HG02798 (cell line): Measurements from ENCODE around the gene F10.

ENCODE experiments used
- ATAC-seq: cut with Tn5 transposase; IDR thresholded peaks from one replicate; pipeline ENCODE4 v1.9.1; 2021; ENCODE audit warnings: mild to moderate bottlenecking; ENCODE audit not compliant: unreplicated experiment, poor library complexity

The F10 gene

DNA sequence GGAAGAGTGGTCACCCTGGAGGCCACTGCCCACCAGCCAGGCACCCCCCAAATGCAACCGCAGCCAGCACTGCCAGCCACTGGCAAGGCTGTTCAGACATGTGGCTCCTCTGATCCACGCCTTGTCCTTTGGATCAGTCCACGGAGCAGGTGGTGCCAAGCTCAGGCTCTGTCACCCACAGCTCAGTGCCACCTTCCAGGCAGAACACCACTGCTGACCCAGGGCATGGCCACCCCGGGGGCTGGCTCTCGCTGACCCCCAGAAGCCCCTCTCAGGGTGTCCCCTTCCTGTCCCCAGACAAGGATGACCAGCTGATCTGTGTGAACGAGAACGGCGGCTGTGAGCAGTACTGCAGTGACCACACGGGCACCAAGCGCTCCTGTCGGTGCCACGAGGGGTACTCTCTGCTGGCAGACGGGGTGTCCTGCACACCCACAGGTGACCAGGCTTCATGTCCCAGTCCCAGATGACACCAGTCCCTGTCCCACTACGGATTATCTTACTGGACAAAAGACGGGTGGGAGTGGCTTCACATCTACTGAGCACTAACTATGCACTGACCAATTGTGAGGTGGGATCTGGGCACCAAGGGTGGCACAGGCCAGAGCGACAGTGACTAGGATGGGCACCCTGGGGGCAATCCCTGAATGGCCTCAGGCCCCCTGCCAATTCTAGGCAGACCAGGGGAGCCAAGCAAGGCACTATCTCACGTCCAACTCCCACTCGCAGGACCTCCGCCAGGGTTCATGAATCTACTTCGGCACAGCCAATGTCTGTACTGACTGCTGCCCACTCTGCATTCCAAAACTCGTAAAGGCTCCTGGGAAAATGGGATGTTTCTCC is 7.0 kb upstream of the F10 start:
- ATAC-seq = no peak

GRCh38 chr13:113116206-113116800 is 6.3 kb upstream of the F10 start:
- no peak for ATAC-seq

- ATAC-seq = no peak
Observed at GRCh38 chr13:113116871-113117271, 5.7 kb upstream of the F10 start.

DNA sequence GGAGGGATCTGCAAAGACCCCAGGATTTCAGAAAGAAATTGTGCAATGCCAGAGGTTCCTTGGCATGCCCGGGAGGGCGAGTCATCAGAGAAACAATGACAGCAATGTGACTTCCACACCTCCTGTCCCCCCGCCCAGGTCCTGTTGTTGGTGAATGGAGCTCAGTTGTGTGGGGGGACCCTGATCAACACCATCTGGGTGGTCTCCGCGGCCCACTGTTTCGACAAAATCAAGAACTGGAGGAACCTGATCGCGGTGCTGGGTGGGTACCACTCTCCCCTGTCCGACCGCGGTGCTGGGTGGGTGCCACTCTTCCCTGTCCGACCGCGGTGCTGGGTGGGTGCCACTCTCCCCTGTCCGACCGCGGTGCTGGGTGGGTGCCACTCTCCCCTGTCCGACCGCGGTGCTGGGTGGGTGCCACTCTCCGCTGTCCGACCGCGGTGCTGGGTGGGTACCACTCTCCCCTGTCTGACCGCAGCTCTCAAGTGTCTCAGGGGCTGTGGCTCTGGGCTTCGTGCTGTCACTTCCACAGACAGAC is 5.2 kb upstream of the F10 start:
- ATAC-seq = no peak

DNA sequence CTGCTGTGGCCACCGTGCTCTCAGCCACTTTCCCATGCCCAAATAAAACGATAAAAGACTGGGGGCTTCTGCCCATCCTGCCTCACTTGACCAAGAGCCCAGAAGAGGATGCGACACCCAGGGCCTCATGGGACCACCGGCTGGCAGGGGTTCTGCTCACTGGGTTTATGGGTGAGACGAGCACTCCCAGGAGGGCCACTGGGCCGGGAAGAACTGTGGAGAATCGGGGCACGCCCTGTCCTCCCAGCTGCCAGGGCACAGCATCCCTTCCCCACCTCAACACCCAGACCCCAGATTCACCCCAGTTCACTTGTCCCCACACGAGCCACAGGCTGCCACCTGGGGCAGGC is 4.7 kb upstream of the F10 start:
- ATAC-seq = no peak

DNA sequence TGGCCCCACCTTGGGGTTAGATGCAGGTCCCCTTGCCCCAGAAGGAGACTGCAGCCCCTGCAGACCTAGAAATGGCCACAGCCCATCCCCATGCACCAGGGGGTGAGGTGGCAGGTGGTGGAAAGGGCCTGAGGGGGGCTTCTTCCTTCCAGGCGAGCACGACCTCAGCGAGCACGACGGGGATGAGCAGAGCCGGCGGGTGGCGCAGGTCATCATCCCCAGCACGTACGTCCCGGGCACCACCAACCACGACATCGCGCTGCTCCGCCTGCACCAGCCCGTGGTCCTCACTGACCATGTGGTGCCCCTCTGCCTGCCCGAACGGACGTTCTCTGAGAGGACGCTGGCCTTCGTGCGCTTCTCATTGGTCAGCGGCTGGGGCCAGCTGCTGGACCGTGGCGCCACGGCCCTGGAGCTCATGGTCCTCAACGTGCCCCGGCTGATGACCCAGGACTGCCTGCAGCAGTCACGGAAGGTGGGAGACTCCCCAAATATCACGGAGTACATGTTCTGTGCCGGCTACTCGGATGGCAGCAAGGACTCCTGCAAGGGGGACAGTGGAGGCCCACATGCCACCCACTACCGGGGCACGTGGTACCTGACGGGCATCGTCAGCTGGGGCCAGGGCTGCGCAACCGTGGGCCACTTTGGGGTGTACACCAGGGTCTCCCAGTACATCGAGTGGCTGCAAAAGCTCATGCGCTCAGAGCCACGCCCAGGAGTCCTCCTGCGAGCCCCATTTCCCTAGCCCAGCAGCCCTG is 4.2 kb upstream of the F10 start:
- ATAC-seq = no peak

- no peak for ATAC-seq
Observed at GRCh38 chr13:113119166-113119821, 3.3 kb upstream of the F10 start.

- no peak for ATAC-seq
Observed at GRCh38 chr13:113119822-113120189, 2.8 kb upstream of the F10 start.

DNA sequence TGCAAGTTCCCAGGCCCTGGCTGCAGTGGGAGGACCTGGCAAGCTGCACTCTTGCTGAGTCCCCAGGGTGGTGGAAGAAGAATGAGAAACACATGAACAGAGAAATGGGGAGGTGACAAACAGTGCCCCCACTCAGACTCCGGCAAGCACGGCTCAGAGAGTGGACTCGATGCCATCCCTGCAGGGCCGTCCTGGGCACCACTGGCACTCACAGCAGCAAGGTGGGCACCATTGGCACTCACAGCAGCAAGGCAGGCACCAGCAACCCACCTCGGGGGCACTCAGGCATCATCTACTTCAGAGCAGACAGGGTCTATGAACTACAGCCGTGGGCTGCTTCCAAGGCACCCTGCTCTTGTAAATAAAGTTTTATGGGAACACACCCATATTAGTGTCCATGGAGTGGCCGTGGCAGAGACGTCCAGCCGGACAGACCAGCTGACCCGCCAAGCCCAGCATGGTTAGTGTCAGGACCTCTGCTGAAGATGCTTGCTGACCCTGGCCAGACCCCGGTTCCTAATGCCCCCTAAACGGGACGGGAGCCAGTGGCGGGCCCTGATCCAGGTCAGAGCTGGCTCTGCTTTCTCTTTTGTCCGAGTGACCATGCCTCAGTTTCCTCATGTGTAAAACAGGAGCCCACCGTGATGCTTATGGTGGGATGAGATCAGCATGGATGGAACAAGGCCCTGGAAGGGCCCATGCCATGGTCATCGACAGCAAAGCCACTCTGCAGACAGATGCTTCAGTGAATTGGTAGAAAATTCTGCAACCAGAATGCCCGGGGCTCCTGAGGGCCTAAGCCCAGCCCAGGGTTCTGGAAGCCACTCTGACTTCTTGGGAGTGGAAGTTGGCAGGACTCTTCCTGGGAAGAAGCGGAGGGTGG is 2.1 kb upstream of the F10 start:
- ATAC-seq = no peak

- no peak for ATAC-seq
Observed at GRCh38 chr13:113121183-113121927, 1.2 kb upstream of the F10 start.

DNA sequence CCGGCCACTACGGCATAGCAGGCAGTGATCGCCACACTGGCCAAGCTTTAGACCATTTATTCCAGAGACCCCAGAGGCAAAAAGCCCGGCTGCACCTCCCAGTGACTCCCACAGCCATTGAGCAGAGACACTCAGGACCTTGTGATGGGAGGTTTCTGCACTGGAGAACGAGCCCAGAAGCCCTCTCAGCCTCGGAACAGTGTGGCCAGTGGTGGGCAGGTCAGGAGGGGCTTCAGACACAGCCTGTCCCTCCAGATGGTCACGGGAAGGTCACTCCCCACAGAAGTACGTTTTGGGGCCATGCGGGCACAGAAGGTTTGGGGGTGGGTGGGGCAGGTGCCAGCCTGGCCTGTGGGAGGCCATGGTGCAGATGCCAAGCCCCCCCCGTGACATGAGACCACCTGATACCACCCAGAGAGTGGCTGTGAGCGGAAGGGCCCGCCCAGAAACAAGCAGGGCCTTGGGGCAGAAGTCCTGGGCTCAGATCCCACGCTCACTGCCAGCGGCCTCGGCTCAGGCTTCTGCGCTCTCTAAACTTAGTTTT is 599 bp upstream of the F10 start:
- ATAC-seq = no peak

GRCh38 chr13:113123226-113124201 is 915 bp downstream of the F10 start:
- no peak for ATAC-seq

DNA sequence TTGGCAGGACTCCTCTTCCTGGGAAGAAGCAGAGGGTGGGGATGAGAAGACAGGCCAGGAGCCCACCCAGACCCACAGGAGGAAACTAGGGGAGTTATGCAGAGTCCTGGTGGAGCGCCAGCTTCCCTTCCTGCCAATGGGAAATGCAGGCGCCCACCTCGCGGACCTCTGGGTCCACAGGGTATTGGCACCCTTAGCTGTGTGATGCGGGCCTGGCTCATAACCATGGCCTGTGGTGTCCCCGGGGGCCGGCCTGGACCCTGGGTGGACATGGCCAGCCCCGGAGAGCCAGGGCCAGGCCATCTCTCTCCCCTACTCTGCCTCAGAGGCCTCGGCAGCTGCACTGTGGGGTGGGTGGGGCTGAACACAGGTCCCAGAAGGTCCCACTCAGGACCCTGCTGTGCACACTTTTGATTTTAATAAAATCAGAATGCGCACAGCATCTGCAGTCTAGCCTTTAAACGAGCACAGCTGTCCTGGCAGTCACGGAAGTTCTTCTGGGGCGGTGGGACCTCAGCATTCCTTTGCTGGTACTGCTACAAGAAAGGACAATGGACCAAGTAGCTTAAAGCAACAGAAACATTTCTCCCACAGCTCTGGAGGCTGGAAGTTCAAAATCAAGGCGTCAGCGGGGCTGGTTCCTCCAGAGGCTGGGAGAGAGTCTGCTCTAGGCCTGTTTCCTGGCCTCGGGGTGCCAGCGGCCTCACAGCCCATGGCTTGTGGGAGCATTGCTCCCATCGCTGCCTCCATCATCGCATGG is 1.8 kb downstream of the F10 start:
- no peak for ATAC-seq

GRCh38 chr13:113125506-113126264 is 3.1 kb downstream of the F10 start:
- ATAC-seq = no peak

DNA sequence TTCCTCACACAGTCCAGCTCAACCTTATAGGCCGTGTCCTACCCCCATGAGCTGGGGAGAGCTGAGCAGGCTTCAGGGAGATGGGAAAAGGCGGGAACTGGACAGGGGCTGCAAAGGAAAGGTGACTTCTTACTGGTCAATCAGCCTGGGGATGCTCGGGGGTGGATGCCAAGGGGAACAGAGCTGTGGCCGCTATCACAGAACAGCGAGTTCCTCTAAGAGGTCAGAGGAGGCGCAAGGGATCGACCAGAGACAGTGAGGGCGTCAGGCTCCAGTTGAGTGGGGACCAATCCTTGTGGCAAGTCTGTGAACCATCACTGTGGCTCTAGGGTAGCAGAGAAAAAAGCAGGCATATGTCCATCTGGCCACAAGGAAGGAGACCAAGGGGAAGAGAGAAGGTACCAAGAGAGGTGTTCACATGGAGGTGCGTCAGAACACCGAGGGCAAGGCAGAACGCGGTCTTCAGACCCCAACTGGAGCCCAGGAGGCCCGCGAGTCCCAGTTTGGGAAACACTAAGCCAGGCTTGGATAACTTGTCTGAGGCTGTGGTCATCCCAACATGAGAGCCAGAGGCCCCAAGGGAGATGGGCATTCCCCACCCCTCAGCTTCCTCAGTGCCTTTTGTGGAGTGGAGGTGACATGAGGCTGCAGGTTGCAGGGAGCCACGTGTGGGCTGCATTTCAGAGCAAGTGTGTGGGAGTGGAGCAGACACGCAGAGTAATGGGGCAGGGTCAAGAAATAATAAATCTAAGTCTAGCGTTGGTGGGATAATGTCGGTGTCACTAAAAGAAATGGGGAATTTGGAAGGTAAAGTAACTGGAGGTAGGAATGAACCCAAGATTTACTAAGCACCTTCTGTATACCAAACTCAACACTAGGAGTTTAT is 3.9 kb downstream of the F10 start:
- ATAC-seq = no peak
